ENCODE results near the gene RELL2.

DNA sequence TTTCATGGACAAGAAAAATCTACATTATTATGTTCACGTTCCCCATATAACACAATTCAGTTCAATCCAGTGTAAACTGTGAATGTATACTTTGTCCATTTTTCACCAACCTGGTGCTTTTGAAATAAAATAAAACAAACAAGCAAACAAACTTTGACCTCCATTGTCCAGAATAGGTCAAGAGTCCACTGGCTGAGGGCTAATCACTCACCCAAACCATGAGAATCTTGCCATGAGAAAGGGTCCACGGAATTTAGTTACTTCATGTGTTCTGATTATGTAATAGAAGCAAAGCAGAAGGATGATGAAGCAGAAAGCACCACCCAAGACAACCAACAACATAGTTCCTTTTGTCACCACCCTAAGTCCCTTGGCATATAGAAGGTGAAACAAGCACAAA, 46.7 kb upstream of the RELL2 start:
- no peak for TF ChIP-seq POLR2AphosphoS5 (IDR thresholded peaks at IDR 0.05; ENCODE audit: low read depth, low read length)
- TF ChIP-seq, protein P1, sequence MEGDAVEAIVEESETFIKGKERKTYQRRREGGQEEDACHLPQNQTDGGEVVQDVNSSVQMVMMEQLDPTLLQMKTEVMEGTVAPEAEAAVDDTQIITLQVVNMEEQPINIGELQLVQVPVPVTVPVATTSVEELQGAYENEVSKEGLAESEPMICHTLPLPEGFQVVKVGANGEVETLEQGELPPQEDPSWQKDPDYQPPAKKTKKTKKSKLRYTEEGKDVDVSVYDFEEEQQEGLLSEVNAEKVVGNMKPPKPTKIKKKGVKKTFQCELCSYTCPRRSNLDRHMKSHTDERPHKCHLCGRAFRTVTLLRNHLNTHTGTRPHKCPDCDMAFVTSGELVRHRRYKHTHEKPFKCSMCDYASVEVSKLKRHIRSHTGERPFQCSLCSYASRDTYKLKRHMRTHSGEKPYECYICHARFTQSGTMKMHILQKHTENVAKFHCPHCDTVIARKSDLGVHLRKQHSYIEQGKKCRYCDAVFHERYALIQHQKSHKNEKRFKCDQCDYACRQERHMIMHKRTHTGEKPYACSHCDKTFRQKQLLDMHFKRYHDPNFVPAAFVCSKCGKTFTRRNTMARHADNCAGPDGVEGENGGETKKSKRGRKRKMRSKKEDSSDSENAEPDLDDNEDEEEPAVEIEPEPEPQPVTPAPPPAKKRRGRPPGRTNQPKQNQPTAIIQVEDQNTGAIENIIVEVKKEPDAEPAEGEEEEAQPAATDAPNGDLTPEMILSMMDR (IDR thresholded peaks at IDR 0.05) = no peak
